ENCODE data around the gene ATP8B3.

Gene ATP8B3

GRCh38 chr19:1757468-1758230 is 54.4 kb downstream of the ATP8B3 start:
- DNase-seq (ENCODE audit: low read depth) = no peak
- H3K4me3 ChIP-seq (ENCODE audit: low read depth, low read length) = no peak overlapping the region

GRCh38 chr19:1756705-1757465 is 55.2 kb downstream of the ATP8B3 start:
- no peak overlapping the region for H3K4me3 ChIP-seq (ENCODE audit: low read depth, low read length)
- no peak for DNase-seq (ENCODE audit: low read depth)
- TF ChIP-seq, protein P1, sequence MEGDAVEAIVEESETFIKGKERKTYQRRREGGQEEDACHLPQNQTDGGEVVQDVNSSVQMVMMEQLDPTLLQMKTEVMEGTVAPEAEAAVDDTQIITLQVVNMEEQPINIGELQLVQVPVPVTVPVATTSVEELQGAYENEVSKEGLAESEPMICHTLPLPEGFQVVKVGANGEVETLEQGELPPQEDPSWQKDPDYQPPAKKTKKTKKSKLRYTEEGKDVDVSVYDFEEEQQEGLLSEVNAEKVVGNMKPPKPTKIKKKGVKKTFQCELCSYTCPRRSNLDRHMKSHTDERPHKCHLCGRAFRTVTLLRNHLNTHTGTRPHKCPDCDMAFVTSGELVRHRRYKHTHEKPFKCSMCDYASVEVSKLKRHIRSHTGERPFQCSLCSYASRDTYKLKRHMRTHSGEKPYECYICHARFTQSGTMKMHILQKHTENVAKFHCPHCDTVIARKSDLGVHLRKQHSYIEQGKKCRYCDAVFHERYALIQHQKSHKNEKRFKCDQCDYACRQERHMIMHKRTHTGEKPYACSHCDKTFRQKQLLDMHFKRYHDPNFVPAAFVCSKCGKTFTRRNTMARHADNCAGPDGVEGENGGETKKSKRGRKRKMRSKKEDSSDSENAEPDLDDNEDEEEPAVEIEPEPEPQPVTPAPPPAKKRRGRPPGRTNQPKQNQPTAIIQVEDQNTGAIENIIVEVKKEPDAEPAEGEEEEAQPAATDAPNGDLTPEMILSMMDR (IDR thresholded peaks at IDR 0.05; ENCODE audit: control insufficient read depth, extremely low read depth, insufficient read depth) = no peak

More at GRCh38 chr19:1757468-1758230, 54.4 kb downstream of the ATP8B3 start:
- TF ChIP-seq, protein P1 (IDR thresholded peaks at IDR 0.05; ENCODE audit: control insufficient read depth, extremely low read depth, insufficient read depth) = no peak

DNA sequence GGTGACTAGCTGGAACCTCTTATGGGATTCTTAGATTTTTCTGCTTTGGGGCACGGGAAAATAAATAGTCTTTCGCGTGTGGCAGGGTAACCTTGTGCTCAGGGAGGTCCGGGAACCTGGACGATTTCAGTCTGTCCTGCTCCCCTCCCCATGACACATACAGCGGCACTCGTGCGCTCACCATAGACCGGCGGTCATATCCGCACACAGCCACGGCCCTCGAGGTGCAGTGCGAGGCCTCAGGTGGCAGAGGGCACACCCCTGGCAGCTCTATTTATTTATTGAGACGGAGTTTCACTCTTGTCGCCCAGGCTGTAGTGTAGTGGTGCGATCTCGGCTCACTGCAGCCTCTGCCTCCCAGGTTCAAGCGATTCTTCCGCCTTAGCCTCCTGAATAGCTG is 55.8 kb downstream of the ATP8B3 start:
- no peak for DNase-seq (ENCODE audit: low read depth)
- TF ChIP-seq, protein P1 (IDR thresholded peaks at IDR 0.05; ENCODE audit: control insufficient read depth, extremely low read depth, insufficient read depth) = no peak
- no peak overlapping the region for H3K4me3 ChIP-seq (ENCODE audit: low read depth, low read length)

DNA sequence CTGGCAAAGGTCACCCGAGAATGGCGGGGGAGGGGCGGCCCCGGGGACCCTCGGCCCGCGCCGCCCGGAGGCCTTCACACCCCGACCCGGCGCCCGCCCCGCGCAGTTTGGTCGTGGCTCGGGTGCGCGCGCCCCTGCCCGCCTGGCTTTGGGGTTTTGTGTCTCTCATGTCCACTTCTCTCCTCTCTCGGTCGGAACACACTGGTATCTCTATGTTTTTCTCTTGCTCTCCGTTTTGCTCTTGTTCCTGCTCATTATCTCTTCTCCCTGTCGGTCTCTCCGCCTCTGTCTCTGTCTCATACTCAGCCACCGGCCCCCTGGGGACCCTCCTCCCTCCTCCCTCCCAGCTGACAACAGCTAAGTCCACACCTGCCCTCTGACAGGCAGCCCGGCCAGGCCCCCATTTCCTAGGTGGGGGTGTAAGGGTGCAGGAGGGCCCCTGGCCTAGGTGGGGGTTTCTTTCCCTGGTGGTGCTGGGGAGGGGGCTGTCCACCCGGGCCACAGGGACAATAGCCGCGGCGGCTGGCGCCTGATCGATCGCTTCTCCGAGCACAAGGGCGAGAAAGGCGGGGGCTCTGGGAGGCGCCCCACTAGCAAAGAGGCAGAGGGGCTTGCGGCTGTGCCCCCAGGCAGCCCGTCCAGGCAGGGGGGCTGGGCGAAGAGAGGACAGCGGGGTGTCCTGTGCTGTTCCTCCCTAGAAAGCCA is 56.5 kb downstream of the ATP8B3 start:
- no peak overlapping the region for H3K4me3 ChIP-seq (ENCODE audit: low read depth, low read length)
- DNase-seq (ENCODE audit: low read depth) = no peak

GRCh38 chr19:1754636-1755466 is 57.2 kb downstream of the ATP8B3 start:
- no peak for DNase-seq (ENCODE audit: low read depth)

More for the DNA sequence above, 56.5 kb downstream of the ATP8B3 start:
- TF ChIP-seq, protein P1 (IDR thresholded peaks at IDR 0.05; ENCODE audit: control insufficient read depth, extremely low read depth, insufficient read depth) = no peak

More at GRCh38 chr19:1754636-1755466, 57.2 kb downstream of the ATP8B3 start:
- H3K4me3 ChIP-seq (ENCODE audit: low read depth, low read length) = no peak overlapping the region
- TF ChIP-seq, protein P1 (IDR thresholded peaks at IDR 0.05; ENCODE audit: control insufficient read depth, extremely low read depth, insufficient read depth) = no peak
